B cell (primary cell): ENCODE measurements around the gene ASTL. TPM values are rescaled to one million over a fixed set of nuclear protein-coding genes. Genes with fewer than 3 reads are reported as not detected.

Experiments used
- ATAC-seq: fragments of 200-7000 bp; cut with Tn5 transposase; one replicate; pipeline ENCODE4 v1.10.0; 2021; ENCODE audit warnings: low read depth, mild to moderate bottlenecking, moderate number of reproducible peaks, moderate library complexity
- CTCF ChIA-PET: fragments of 350-600 bp; sonication (Branson Sonifier 250); formaldehyde crosslinking; loops from one replicate; lab custom pipeline; 2021; ENCODE audit warnings: antibody characterized with exemption, inconsistent platforms; lab: Charles Lee
- POLR2A ChIA-PET: fragments of 350-600 bp; sonication (Branson Sonifier 250); formaldehyde crosslinking; loops from one replicate; lab custom pipeline; 2021; ENCODE audit warnings: antibody characterized with exemption; lab: Charles Lee
- DNase-seq: peaks from one replicate; pipeline ENCODE4 v3.0.0; 2013
- H2AFZ ChIP-seq: 2 replicates; pipeline ENCODE4 v1.6.1; 2012; ENCODE audit warnings: mild to moderate bottlenecking, low read depth, low read length; ENCODE audit not compliant: insufficient read depth, poor library complexity, severe bottlenecking
- H3K27ac ChIP-seq, 2 donors: 1 replicate in 1 of 2; 2 replicates in 1 of 2; pipeline ENCODE4 v1.5.1; 2012 to 2013; ENCODE audit warnings: low read length in 2 of 2, mild to moderate bottlenecking in 2 of 2, moderate library complexity in 1 of 2
- H3K27me3 ChIP-seq, 4 experiments: fragments of 200-600 bp in 1 of 4; sonication (generic) in 1 of 4; replicated peaks in 1 of 4; 1 replicate in 2 of 4; 2 replicates in 2 of 4; pipeline versions ENCODE4 v1.6.1 to v1.7.0; 2013 to 2016; ENCODE audit warnings: low read length in 3 of 4, mild to moderate bottlenecking in 2 of 4, mixed read lengths in 1 of 4, moderate library complexity in 1 of 4; ENCODE audit not compliant: insufficient read depth in 4 of 4, control insufficient read depth in 3 of 4; ENCODE audit errors: control extremely low read depth in 1 of 4
- H3K36me3 ChIP-seq, 2 experiments: replicated peaks in 1 of 2; 1 replicate in 1 of 2; 2 replicates in 1 of 2; pipeline versions ENCODE4 v1.6.1 to v1.7.1; 2013; ENCODE audit warnings: low read length in 1 of 2; ENCODE audit not compliant: insufficient read depth in 2 of 2, control insufficient read depth in 1 of 2; ENCODE audit errors: control extremely low read depth in 1 of 2, extremely low read depth in 1 of 2
- H3K4me1 ChIP-seq, 2 donors: fragments of 200-600 bp in 1 of 2; sonication (generic) in 1 of 2; 1 replicate in 1 of 2; 2 replicates in 1 of 2; pipeline versions ENCODE4 v1.5.1 to v1.6.1; 2013 to 2017; ENCODE audit warnings: low read length in 2 of 2; ENCODE audit not compliant: control insufficient read depth in 2 of 2, insufficient read depth in 2 of 2
- H3K4me2 ChIP-seq: replicated peaks from 2 replicates; pipeline ENCODE3; 2012; ENCODE audit warnings: mild to moderate bottlenecking, low read depth, low read length; ENCODE audit not compliant: poor library complexity, severe bottlenecking
- H3K4me3 ChIP-seq, 5 experiments: fragments of 200-600 bp in 1 of 5; sonication (generic) in 1 of 5; 1 replicate in 3 of 5; 2 replicates in 2 of 5; pipeline versions ENCODE4 v1.5.1 to v1.7.0; 2011 to 2016; ENCODE audit warnings: low read length in 4 of 5, mild to moderate bottlenecking in 4 of 5, low read depth in 2 of 5, control low read depth in 1 of 5, moderate library complexity in 1 of 5; ENCODE audit not compliant: insufficient read depth in 1 of 5; ENCODE audit errors: control extremely low read depth in 1 of 5, extremely low read depth in 1 of 5
- H3K79me2 ChIP-seq: fragments of 200-600 bp; sonication (generic); one replicate; pipeline ENCODE4 v1.6.0; 2016; ENCODE audit warnings: low read length; ENCODE audit not compliant: control insufficient read depth, insufficient read depth
- H3K9ac ChIP-seq: fragments of 200-600 bp; sonication (generic); 2 replicates; pipeline ENCODE4 v1.6.1; 2017; ENCODE audit warnings: mild to moderate bottlenecking, low read length, moderate library complexity
- H3K9me3 ChIP-seq, 3 donors: one replicate each; pipeline versions ENCODE4 v1.6.1 to v1.7.1; 2013; ENCODE audit warnings: low read length in 2 of 3; ENCODE audit not compliant: control insufficient read depth in 2 of 3, insufficient read depth in 1 of 3; ENCODE audit errors: control extremely low read depth in 1 of 3
- H4K20me1 ChIP-seq: 2 replicates; pipeline ENCODE4 v1.6.0; 2012; ENCODE audit warnings: mild to moderate bottlenecking, low read length; ENCODE audit not compliant: insufficient read depth, control insufficient read depth, poor library complexity, severe bottlenecking
- H3K27ac Mint-ChIP-seq: one replicate; pipeline ENCODE4 v1.8.0; 2021; ENCODE audit warnings: mixed read lengths
- H3K27me3 Mint-ChIP-seq: one replicate; pipeline ENCODE4 v1.8.0; 2021; ENCODE audit warnings: mixed read lengths
- H3K4me1 Mint-ChIP-seq: one replicate; pipeline ENCODE4 v1.8.0; 2021; ENCODE audit warnings: mixed read lengths
- H3K4me3 Mint-ChIP-seq: one replicate; pipeline ENCODE4 v1.8.0; 2021; ENCODE audit warnings: mixed read lengths
- H3K9me3 Mint-ChIP-seq: one replicate; pipeline ENCODE4 v1.8.0; 2022; ENCODE audit warnings: mixed read lengths; ENCODE audit not compliant: insufficient read depth
- EZH2 ChIP-seq: IDR thresholded peaks from 2 replicates; pipeline ENCODE4 v1.6.1; 2012; ENCODE audit warnings: borderline replicate concordance, low read depth, mild to moderate bottlenecking, moderate library complexity, low read length; ENCODE audit not compliant: insufficient read depth, poor library complexity, severe bottlenecking
- WGBS: methylation state at CpG from one replicate; pipeline ENCODE4 v1.1.5; 2013; ENCODE audit warnings: missing lambda C conversion rate; ENCODE audit not compliant: insufficient coverage; 5-methylcytosine and 5-hydroxymethylcytosine counted together
- intact Hi-C: fragments of 100-400 bp; cut with micrococcal nuclease; formaldehyde crosslinking; loops from one replicate; pipeline ENCODE4 v1.10.0; 2022
- polyA plus RNA-seq: library from polyadenylated mRNA; depleted of rRNA; stranded (reverse); fragments of >200 nt; gene quantifications from 2 replicates; pipeline ENCODE4 v1.2.3, GENCODE V29; 2012
- total RNA-seq, 2 donors: library from RNA; stranded (reverse); fragments of 120-200 nt in 1 of 2; gene quantifications; 1 replicate in 1 of 2; 2 replicates in 1 of 2; pipeline versions ENCODE4 v1.2.3 to v1.2.4, GENCODE V29; 2013 to 2022
- TF ChIP-seq, protein P1 (sequence below): fragments of 200-600 bp; IDR thresholded peaks from one replicate; pipeline ENCODE4 v1.8.0; 2022; ENCODE audit warnings: antibody characterized with exemption, mild to moderate bottlenecking

ASTL gene
- total and polyA plus RNA-seq, 2 donors (not counting 1 experiment from before 2014, with no cell fraction given) = 0.15 to 0.59 TPM

DNA sequence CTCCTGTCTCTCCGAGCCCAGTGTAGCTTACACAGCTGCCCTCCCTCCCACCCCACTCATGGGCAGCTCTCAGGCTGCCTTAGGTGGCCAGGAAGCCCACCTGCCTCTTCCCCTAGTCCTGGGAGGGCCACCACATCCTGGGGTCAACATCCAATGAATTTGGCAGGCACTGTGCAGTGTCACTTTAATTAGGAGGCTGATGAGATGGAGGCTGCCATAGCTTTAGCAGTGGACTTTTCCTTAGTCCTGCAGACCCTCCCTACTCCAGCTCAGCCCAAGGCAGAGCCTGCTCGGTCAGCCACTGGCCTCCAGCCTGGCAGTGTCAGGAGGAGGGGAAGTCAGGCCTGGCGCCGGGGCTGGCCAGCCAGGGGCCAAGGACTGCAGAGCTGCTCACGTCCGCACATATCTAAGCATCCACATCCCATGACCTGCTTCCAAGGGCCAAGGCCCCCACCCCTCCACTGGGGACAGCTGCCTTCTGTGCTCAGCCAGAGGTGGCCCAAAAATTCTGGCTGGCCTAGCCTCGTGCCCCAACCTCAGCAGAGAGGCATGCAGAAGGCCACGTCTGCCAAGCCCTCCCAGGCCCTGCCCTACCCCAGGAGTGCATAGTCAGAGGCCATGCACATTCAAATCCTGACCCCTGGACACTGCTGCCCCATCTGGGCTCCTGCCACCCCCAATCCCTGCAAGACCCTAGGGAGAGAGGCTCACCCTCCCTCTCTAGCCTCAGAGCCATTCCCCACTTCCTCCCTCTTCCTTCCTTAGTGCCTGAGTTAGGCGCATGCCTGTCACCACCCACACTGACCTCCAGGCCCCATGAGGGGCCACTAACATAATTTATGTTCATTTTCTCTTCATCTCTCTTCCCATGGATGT lies 55.0 kb downstream of the ASTL start:
- Mint-ChIP-seq H3K27ac (no peak overlapping the region), H3K4me3 (no peak overlapping the region), H3K27me3 (peaks cover 43% of the 10 kb centered on the region), H3K4me1 (no peaks in the 10 kb centered on the region), H3K9me3 (no peaks in the 10 kb centered on the region)
- H3K9ac ChIP-seq = no peak overlapping the region
- no peak for ATAC-seq
- H3K36me3 ChIP-seq = no peaks in the 10 kb centered on the region
- H3K4me2 ChIP-seq = no peak overlapping the region
- intact Hi-C loops = no loop called here
- no peak overlapping the region for H2AFZ ChIP-seq
- no peaks in the 10 kb centered on the region for H3K79me2 ChIP-seq
- no peaks in the 10 kb centered on the region for H4K20me1 ChIP-seq
- no peak for DNase-seq
- no peak for TF ChIP-seq EZH2
- TF ChIP-seq, protein P1, sequence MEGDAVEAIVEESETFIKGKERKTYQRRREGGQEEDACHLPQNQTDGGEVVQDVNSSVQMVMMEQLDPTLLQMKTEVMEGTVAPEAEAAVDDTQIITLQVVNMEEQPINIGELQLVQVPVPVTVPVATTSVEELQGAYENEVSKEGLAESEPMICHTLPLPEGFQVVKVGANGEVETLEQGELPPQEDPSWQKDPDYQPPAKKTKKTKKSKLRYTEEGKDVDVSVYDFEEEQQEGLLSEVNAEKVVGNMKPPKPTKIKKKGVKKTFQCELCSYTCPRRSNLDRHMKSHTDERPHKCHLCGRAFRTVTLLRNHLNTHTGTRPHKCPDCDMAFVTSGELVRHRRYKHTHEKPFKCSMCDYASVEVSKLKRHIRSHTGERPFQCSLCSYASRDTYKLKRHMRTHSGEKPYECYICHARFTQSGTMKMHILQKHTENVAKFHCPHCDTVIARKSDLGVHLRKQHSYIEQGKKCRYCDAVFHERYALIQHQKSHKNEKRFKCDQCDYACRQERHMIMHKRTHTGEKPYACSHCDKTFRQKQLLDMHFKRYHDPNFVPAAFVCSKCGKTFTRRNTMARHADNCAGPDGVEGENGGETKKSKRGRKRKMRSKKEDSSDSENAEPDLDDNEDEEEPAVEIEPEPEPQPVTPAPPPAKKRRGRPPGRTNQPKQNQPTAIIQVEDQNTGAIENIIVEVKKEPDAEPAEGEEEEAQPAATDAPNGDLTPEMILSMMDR = no peak
- H3K27me3 ChIP-seq = peaks cover 0 to 12% (median 0%) of the 10 kb centered on the region in 4 experiments
- ChIA-PET POLR2A (no interaction called here), CTCF (no interaction called here)
- no peak overlapping the region for H3K4me3 ChIP-seq
- peaks cover 0 to 12% (median 0%) of the 10 kb centered on the region in 3 donors for H3K9me3 ChIP-seq
- 84% methylated on average over 9 of the region's 9 CpGs for WGBS
- no peak overlapping the region for H3K27ac ChIP-seq
- H3K4me1 ChIP-seq = no peaks in the 10 kb centered on the region
